ENCODE results near the gene DLGAP1. TPM values are rescaled to one million over a fixed set of nuclear protein-coding genes. Genes with fewer than 3 reads are reported as not detected.
"Not testable (repeated sequence)": the region's sequence is repeated elsewhere in the genome, so short reads cannot be mapped to it uniquely, and the experiment has no call there.

Gene DLGAP1
- total and polyA plus RNA-seq, 4 donors: 16.5 to 30.7 (median 29.7) TPM

GRCh38 chr18:3653851-3654441 is 801.2 kb downstream of the DLGAP1 start:
- H3K4me3 ChIP-seq (ENCODE audit: low read depth, low read length): no peak overlapping the region
- H3K36me3 ChIP-seq (ENCODE audit: control insufficient read depth, insufficient read depth, low read length): no peaks in the 10 kb centered on the region
- H3K27me3 ChIP-seq (ENCODE audit: control insufficient read depth, insufficient read depth, low read length): no peaks in the 10 kb centered on the region
- no peaks in the 10 kb centered on the region for H3K9me3 ChIP-seq (ENCODE audit: control insufficient read depth, insufficient read depth, low read length)
- 67% methylated on average over 11 of the region's 12 CpGs for WGBS (ENCODE audit: insufficient coverage)
- H3K4me1 ChIP-seq (ENCODE audit: control insufficient read depth, insufficient read depth, low read length): no peaks in the 10 kb centered on the region
- no peak overlapping the region for H3K27ac ChIP-seq (ENCODE audit: low read depth, low read length)
- DNase-seq (ENCODE audit: low read depth in 4 of 6, low spot score in 6 of 6): peak in 1 of 6 donors; percentile 33

GRCh38 chr18:3653263-3653850 is 801.8 kb downstream of the DLGAP1 start:
- DNase-seq (ENCODE audit: low read depth in 4 of 6, low spot score in 6 of 6): peak in 1 of 6 donors; percentile 27
- no peaks in the 10 kb centered on the region for H3K36me3 ChIP-seq (ENCODE audit: control insufficient read depth, insufficient read depth, low read length)
- H3K4me1 ChIP-seq (ENCODE audit: control insufficient read depth, insufficient read depth, low read length): no peaks in the 10 kb centered on the region
- H3K9me3 ChIP-seq (ENCODE audit: control insufficient read depth, insufficient read depth, low read length): no peaks in the 10 kb centered on the region
- peak overlapping the region; percentile 29 for H3K27ac ChIP-seq (ENCODE audit: low read depth, low read length)
- WGBS (ENCODE audit: insufficient coverage): 75% methylated on average over 2 of the region's 5 CpGs
- no peak overlapping the region for H3K4me3 ChIP-seq (ENCODE audit: low read depth, low read length)
- no peaks in the 10 kb centered on the region for H3K27me3 ChIP-seq (ENCODE audit: control insufficient read depth, insufficient read depth, low read length)

DNA sequence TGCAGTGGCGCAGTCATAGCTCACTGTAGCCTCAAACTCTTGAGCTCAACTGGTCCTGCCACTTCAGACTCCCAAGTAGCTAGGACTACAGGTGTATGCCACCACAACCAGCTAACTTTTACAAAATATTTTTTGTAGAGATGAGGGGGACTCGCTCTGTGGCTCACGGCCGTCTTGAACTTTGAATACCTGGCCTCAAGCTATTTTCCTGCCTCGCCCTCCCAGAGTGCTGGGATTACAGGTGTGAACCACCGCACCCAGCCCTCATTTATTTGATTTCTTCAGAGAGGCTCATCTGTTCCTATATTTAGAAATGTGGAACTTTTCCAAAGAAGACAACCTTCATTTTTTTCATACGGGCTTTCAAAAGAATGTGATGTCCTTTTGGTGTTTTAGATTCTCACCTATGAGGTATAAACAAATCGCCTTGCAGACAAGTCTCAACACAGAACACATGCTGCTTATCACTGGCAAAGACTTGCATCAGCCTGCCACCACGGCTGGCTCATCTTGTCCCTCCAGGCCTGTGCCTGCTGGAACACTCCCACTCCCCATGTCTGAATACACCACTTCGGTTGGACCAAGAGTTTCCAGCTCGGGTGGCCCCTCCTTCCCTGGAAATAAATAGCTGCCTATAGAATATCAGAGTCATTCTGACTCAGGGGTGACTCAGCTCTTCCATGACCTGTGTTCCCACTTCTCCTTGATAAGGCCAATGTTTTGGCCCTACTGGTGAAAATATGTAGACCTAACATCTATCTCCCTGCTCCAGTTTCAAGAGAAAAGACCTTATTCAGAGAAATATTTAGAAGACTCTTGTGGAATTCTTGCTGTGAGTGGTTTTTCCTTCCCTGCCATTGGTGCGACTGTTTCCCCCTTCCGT is 802.5 kb downstream of the DLGAP1 start:
- H3K27me3 ChIP-seq (ENCODE audit: control insufficient read depth, insufficient read depth, low read length): no peaks in the 10 kb centered on the region

GRCh38 chr18:3651266-3651665 is 803.8 kb downstream of the DLGAP1 start:
- Histone ChIP-seq H3K4me1 (ENCODE audit: control insufficient read depth, insufficient read depth, low read length) (no peaks in the 10 kb centered on the region), H3K27me3 (ENCODE audit: control insufficient read depth, insufficient read depth, low read length) (no peaks in the 10 kb centered on the region), H3K4me3 (ENCODE audit: low read depth, low read length) (no peak overlapping the region), H3K36me3 (ENCODE audit: control insufficient read depth, insufficient read depth, low read length) (no peaks in the 10 kb centered on the region), H3K27ac (ENCODE audit: low read depth, low read length) (no peak overlapping the region), H3K9me3 (ENCODE audit: control insufficient read depth, insufficient read depth, low read length) (no peaks in the 10 kb centered on the region)
- 92% methylated on average over 5 of the region's 9 CpGs for WGBS (ENCODE audit: insufficient coverage)
- no peak for DNase-seq (ENCODE audit: low read depth in 4 of 6, low spot score in 6 of 6)

More for the DNA sequence above, 802.5 kb downstream of the DLGAP1 start:
- peak in 1 of 6 donors; percentile 23 for DNase-seq (ENCODE audit: low read depth in 4 of 6, low spot score in 6 of 6)
- H3K9me3 ChIP-seq (ENCODE audit: control insufficient read depth, insufficient read depth, low read length): no peaks in the 10 kb centered on the region
- H3K4me1 ChIP-seq (ENCODE audit: control insufficient read depth, insufficient read depth, low read length): no peaks in the 10 kb centered on the region
- H3K27ac ChIP-seq (ENCODE audit: low read depth, low read length): peak overlapping the region; percentile 29
- 70% methylated on average over 5 of the region's 13 CpGs for WGBS (ENCODE audit: insufficient coverage)
- H3K36me3 ChIP-seq (ENCODE audit: control insufficient read depth, insufficient read depth, low read length): no peaks in the 10 kb centered on the region
- no peak overlapping the region for H3K4me3 ChIP-seq (ENCODE audit: low read depth, low read length)

DNA sequence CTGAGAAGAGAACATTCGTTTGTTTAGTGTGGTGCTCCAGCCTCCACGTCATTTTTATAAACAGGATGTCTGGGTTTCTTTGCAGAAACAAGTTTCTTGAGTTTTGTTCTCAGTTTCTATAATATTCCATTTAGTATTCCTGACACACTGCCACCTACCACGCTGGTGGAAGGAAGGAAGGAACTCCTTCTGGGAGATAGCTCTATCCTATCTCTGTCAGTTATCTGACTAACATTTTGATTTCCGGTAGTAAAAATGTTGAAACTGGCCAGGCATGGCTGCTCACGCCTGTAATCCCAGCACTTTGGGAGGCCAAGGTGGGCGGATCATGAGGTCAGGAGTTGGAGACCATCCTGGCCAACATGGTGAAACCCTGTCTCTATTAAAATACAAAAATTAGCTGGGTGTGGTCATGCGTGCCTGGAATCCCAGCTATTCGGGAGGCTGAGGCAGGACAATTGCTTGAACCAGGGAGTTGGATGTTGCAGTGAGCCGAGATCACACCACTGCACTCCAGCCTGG is 804.5 kb downstream of the DLGAP1 start:
- H3K27me3 ChIP-seq (ENCODE audit: control insufficient read depth, insufficient read depth, low read length); H3K9me3 ChIP-seq (ENCODE audit: control insufficient read depth, insufficient read depth, low read length); H3K4me1 ChIP-seq (ENCODE audit: control insufficient read depth, insufficient read depth, low read length); H3K36me3 ChIP-seq (ENCODE audit: control insufficient read depth, insufficient read depth, low read length); H3K4me3 ChIP-seq (ENCODE audit: low read depth, low read length); H3K27ac ChIP-seq (ENCODE audit: low read depth, low read length); DNase-seq (ENCODE audit: low read depth in 4 of 6, low spot score in 6 of 6): not testable (repeated sequence)
- 98% methylated on average over 5 of the region's 9 CpGs for WGBS (ENCODE audit: insufficient coverage)

GRCh38 chr18:3649633-3650426 is 805.3 kb downstream of the DLGAP1 start:
- H3K4me3 ChIP-seq (ENCODE audit: low read depth, low read length): no peak overlapping the region
- H3K27me3 ChIP-seq (ENCODE audit: control insufficient read depth, insufficient read depth, low read length): no peaks in the 10 kb centered on the region
- no CpG with 5 or more reads among the region's 8 CpGs for WGBS (ENCODE audit: insufficient coverage)
- no peak for DNase-seq (ENCODE audit: low read depth in 4 of 6, low spot score in 6 of 6)
- H3K36me3 ChIP-seq (ENCODE audit: control insufficient read depth, insufficient read depth, low read length): no peaks in the 10 kb centered on the region
- H3K27ac ChIP-seq (ENCODE audit: low read depth, low read length): no peak overlapping the region
- H3K9me3 ChIP-seq (ENCODE audit: control insufficient read depth, insufficient read depth, low read length): no peaks in the 10 kb centered on the region
- H3K4me1 ChIP-seq (ENCODE audit: control insufficient read depth, insufficient read depth, low read length): no peaks in the 10 kb centered on the region

- Histone ChIP-seq H3K4me3 (ENCODE audit: low read depth, low read length) (no peak overlapping the region), H3K27ac (ENCODE audit: low read depth, low read length) (no peak overlapping the region)
- WGBS (ENCODE audit: insufficient coverage): 80% methylated on average over 3 of the region's 6 CpGs
Measured at GRCh38 chr18:3649135-3649632, 805.9 kb downstream of the DLGAP1 start.

DNA sequence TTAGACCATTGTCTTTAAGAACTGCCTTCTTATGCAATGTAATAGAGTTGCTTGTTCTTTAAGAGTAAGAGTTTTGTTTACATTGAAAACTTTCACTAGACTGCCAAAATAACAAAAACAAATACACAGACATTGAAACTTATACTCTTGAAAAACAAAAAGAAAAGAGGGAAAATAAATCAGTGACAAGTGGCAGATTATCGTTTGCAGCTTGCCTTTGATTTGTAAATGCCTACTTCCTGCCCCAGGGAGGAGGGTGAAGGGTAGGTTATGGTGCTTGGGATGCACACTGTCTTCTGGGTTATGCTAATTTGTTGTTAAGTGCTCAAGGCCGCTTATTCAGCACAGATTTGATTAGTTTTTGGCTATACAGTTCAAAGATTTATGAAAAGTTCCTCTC is 806.5 kb downstream of the DLGAP1 start:
- Histone ChIP-seq H3K4me3 (ENCODE audit: low read depth, low read length) (no peak overlapping the region), H3K27ac (ENCODE audit: low read depth, low read length) (no peak overlapping the region), H3K36me3 (ENCODE audit: control insufficient read depth, insufficient read depth, low read length) (no peaks in the 10 kb centered on the region), H3K4me1 (ENCODE audit: control insufficient read depth, insufficient read depth, low read length) (no peaks in the 10 kb centered on the region), H3K9me3 (ENCODE audit: control insufficient read depth, insufficient read depth, low read length) (no peaks in the 10 kb centered on the region), H3K27me3 (ENCODE audit: control insufficient read depth, insufficient read depth, low read length) (no peaks in the 10 kb centered on the region)
- no peak for DNase-seq (ENCODE audit: low read depth in 4 of 6, low spot score in 6 of 6)
- WGBS (ENCODE audit: insufficient coverage): 43% methylated on average over 1 of the region's 2 CpGs

More at GRCh38 chr18:3649135-3649632, 805.9 kb downstream of the DLGAP1 start:
- Histone ChIP-seq H3K36me3 (ENCODE audit: control insufficient read depth, insufficient read depth, low read length) (no peaks in the 10 kb centered on the region), H3K4me1 (ENCODE audit: control insufficient read depth, insufficient read depth, low read length) (no peaks in the 10 kb centered on the region), H3K9me3 (ENCODE audit: control insufficient read depth, insufficient read depth, low read length) (no peaks in the 10 kb centered on the region), H3K27me3 (ENCODE audit: control insufficient read depth, insufficient read depth, low read length) (no peaks in the 10 kb centered on the region)
- DNase-seq (ENCODE audit: low read depth in 4 of 6, low spot score in 6 of 6): no peak

DNA sequence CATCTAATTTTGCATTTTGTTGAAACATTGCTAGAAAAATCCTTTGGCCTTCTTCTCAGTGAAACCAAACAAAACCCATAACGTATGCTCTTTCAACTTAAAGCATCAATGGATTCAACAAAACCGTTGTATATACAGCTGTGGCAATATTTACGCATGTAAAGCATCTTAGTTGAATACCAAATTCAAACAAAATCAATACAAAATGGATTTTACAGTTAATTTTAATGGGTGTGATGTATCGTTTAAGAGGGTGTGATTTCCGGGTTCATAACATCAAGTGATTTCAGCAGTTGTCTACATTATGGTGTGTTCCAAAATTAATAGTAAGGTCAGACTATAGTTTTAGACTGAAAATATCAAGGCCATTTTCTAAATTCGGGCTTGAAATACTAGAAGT is 806.9 kb downstream of the DLGAP1 start:
- H3K4me1 ChIP-seq (ENCODE audit: control insufficient read depth, insufficient read depth, low read length): no peaks in the 10 kb centered on the region

More for the DNA sequence above, 806.9 kb downstream of the DLGAP1 start:
- Histone ChIP-seq H3K27me3 (ENCODE audit: control insufficient read depth, insufficient read depth, low read length) (no peaks in the 10 kb centered on the region), H3K36me3 (ENCODE audit: control insufficient read depth, insufficient read depth, low read length) (no peaks in the 10 kb centered on the region), H3K9me3 (ENCODE audit: control insufficient read depth, insufficient read depth, low read length) (no peaks in the 10 kb centered on the region), H3K4me3 (ENCODE audit: low read depth, low read length) (no peak overlapping the region), H3K27ac (ENCODE audit: low read depth, low read length) (no peak overlapping the region)
- 67% methylated on average over 3 of the region's 6 CpGs for WGBS (ENCODE audit: insufficient coverage)
- DNase-seq (ENCODE audit: low read depth in 4 of 6, low spot score in 6 of 6): no peak

Data from spinal cord (tissue), 10 donors.